IMR-90 (cell line): ENCODE results near the gene MKS1. TPM values are rescaled to one million over a fixed set of nuclear protein-coding genes. Genes with fewer than 3 reads are reported as not detected.

Experiments
- ATAC-seq: fragments of 200-7000 bp; cut with Tn5 transposase; 2 replicates; pipeline ENCODE4 v1.9.1; 2020; ENCODE audit warnings: low read depth, mild to moderate bottlenecking, moderate library complexity
- BruUV-seq: library from RNA; stranded (reverse); fragments of 400-500 nt; replicated peaks from 2 replicates; lab custom pipeline; 2021; lab: Mats Ljungman, UMichigan
- CTCF ChIA-PET: fragments of 300-600 bp; formaldehyde crosslinking; extraction: SDS; loops from one replicate; lab custom pipeline; 2021; ENCODE audit warnings: antibody characterized with exemption; lab: Yijun Ruan, JAX
- POLR2A ChIA-PET: fragments of 300-600 bp; sonication (Branson Sonifier 250); formaldehyde crosslinking; loops from one replicate; lab custom pipeline; 2022; ENCODE audit warnings: antibody characterized with exemption; ENCODE audit not compliant: unreplicated experiment; lab: Charles Lee
- DNase-seq: peaks from one replicate; pipeline ENCODE4 v3.0.0; 2013
- H2AFZ ChIP-seq: replicated peaks from 2 replicates; pipeline ENCODE3; 2013; ENCODE audit warnings: low read length, mild to moderate bottlenecking; ENCODE audit not compliant: poor library complexity
- H2AK5ac ChIP-seq: 2 replicates; pipeline ENCODE4 v1.6.1; 2013; ENCODE audit warnings: low read depth, low read length, inconsistent platforms
- H2AK9ac ChIP-seq: replicated peaks from 2 replicates; pipeline ENCODE3; 2013; ENCODE audit warnings: mild to moderate bottlenecking, low read depth, low read length, moderate library complexity; ENCODE audit not compliant: poor library complexity
- H2BK120ac ChIP-seq: 2 replicates; pipeline ENCODE4 v1.6.1; 2013; ENCODE audit warnings: low read depth, low read length, inconsistent platforms
- H2BK15ac ChIP-seq: 3 replicates; pipeline ENCODE4 v1.6.1; 2013; ENCODE audit warnings: low read depth, low read length, inconsistent platforms
- H2BK20ac ChIP-seq: 2 replicates; pipeline ENCODE4 v1.6.1; 2013; ENCODE audit warnings: low read depth, mild to moderate bottlenecking, inconsistent platforms, low read length, moderate library complexity
- H2BK5ac ChIP-seq: 2 replicates; pipeline ENCODE4 v1.6.1; 2013; ENCODE audit warnings: mild to moderate bottlenecking, low read depth, low read length, inconsistent platforms; ENCODE audit not compliant: poor library complexity, severe bottlenecking
- H3K14ac ChIP-seq: replicated peaks from 2 replicates; pipeline ENCODE4 v1.6.1; 2013; ENCODE audit warnings: low read depth, low read length, inconsistent platforms
- H3K18ac ChIP-seq: 2 replicates; pipeline ENCODE4 v1.6.1; 2013; ENCODE audit warnings: low read depth, low read length, control low read depth
- H3K23ac ChIP-seq: 2 replicates; pipeline ENCODE4 v1.6.1; 2013; ENCODE audit warnings: low read depth, low read length, inconsistent platforms
- H3K27ac ChIP-seq: 2 replicates; pipeline ENCODE4 v1.5.1; 2013; ENCODE audit warnings: mild to moderate bottlenecking, control low read depth, low read length; ENCODE audit not compliant: insufficient read depth
- H3K27me3 ChIP-seq: 2 replicates; pipeline ENCODE4 v1.6.1; 2013; ENCODE audit warnings: low read length; ENCODE audit not compliant: control insufficient read depth, insufficient read depth
- H3K36me3 ChIP-seq: 2 replicates; pipeline ENCODE4 v1.6.1; 2013; ENCODE audit warnings: low read length, mixed read lengths; ENCODE audit not compliant: control insufficient read depth, insufficient read depth
- H3K4ac ChIP-seq: 2 replicates; pipeline ENCODE4 v1.6.1; 2013; ENCODE audit warnings: low read depth, low read length, inconsistent platforms
- H3K4me1 ChIP-seq: 2 replicates; pipeline ENCODE4 v1.6.1; 2013; ENCODE audit warnings: low read length, mixed read lengths; ENCODE audit not compliant: control insufficient read depth, insufficient read depth
- H3K4me2 ChIP-seq: 2 replicates; pipeline ENCODE4 v1.6.1; 2013; ENCODE audit warnings: low read depth, mild to moderate bottlenecking, control low read depth, low read length, moderate library complexity
- H3K4me3 ChIP-seq: 2 replicates; pipeline ENCODE4 v1.5.1; 2013; ENCODE audit warnings: low read depth, mild to moderate bottlenecking, control low read depth, low read length, moderate library complexity; ENCODE audit not compliant: insufficient read depth
- H3K56ac ChIP-seq: 2 replicates; pipeline ENCODE4 v1.6.1; 2013; ENCODE audit warnings: low read length, inconsistent platforms; ENCODE audit not compliant: insufficient read depth; ENCODE audit errors: extremely low read depth
- H3K79me1 ChIP-seq, 2 experiments: 2 replicates each; pipeline ENCODE4 v1.6.1; 2013; ENCODE audit warnings: low read length in 2 of 2, inconsistent platforms in 1 of 2, low read depth in 1 of 2
- H3K9ac ChIP-seq: 2 replicates; pipeline ENCODE4 v1.6.1; 2013; ENCODE audit warnings: low read depth, low read length, control low read depth
- H3K9me1 ChIP-seq: 2 replicates; pipeline ENCODE4 v1.6.1; 2013; ENCODE audit warnings: low read length, inconsistent platforms; ENCODE audit not compliant: insufficient read depth
- H3K9me3 ChIP-seq: 2 replicates; pipeline ENCODE4 v1.6.1; 2013; ENCODE audit warnings: low read length; ENCODE audit not compliant: control insufficient read depth, insufficient read depth
- H4K20me1 ChIP-seq: 2 replicates; pipeline ENCODE4 v1.6.1; 2013; ENCODE audit warnings: low read length, inconsistent platforms; ENCODE audit not compliant: insufficient read depth
- H4K5ac ChIP-seq: 2 replicates; pipeline ENCODE4 v1.6.1; 2013; ENCODE audit warnings: mild to moderate bottlenecking, low read depth, low read length, control low read depth
- H4K8ac ChIP-seq, 2 experiments: 2 replicates each; pipeline ENCODE4 v1.6.1; 2013; ENCODE audit warnings: low read depth in 2 of 2, low read length in 2 of 2, control low read depth in 1 of 2, inconsistent platforms in 1 of 2
- H4K91ac ChIP-seq: 2 replicates; pipeline ENCODE4 v1.6.1; 2013; ENCODE audit warnings: low read depth, low read length, inconsistent platforms; ENCODE audit not compliant: insufficient read depth
- BHLHE40 ChIP-seq: fragments of 150-350 bp; IDR thresholded peaks from 2 replicates; pipeline ENCODE4 v1.6.1; 2016; ENCODE audit warnings: mild to moderate bottlenecking, low read depth, low read length
- CEBPB ChIP-seq: IDR thresholded peaks from 2 replicates; pipeline ENCODE4 v1.6.1; 2012; ENCODE audit warnings: low read depth, low read length, improper control_type of control experiment
- FOS ChIP-seq: fragments of 150-350 bp; IDR thresholded peaks from 2 replicates; pipeline ENCODE4 v1.6.1; 2016; ENCODE audit warnings: low read depth, low read length
- USF2 ChIP-seq: fragments of 150-350 bp; IDR thresholded peaks from 2 replicates; pipeline ENCODE4 v1.6.1; 2017; ENCODE audit warnings: mild to moderate bottlenecking, antibody characterized with exemption, low read length, low read depth
- WGBS, 2 experiments: methylation state at CpG; one replicate each; pipeline versions ENCODE4 v1.1.5 to v1.1.7; 2013; ENCODE audit warnings: missing lambda C conversion rate in 2 of 2; ENCODE audit not compliant: insufficient read length in 1 of 2; ENCODE audit errors: extremely low coverage in 2 of 2; 5-methylcytosine and 5-hydroxymethylcytosine counted together
- dilution Hi-C: fragments of 300-500 bp; cut with HindIII; formaldehyde crosslinking; loops from one replicate; pipeline ENCODE4 v1.14.3; 2018; ENCODE audit warnings: low sequenced_read_pairs; ENCODE audit not compliant: unreplicated experiment
- in situ Hi-C: fragments of 300-500 bp; cut with MboI; formaldehyde crosslinking; loops from 3 replicates; pipeline ENCODE4 v1.14.3; 2019; ENCODE audit warnings: low sequenced_read_pairs, inconsistent platforms, mixed read lengths
- intact Hi-C: fragments of 100-400 bp; cut with micrococcal nuclease; formaldehyde crosslinking; loops from 2 replicates; pipeline ENCODE4 v1.10.0; 2022
- polyA plus RNA-seq, 3 experiments: library from polyadenylated mRNA; depleted of rRNA; stranded (reverse); fragments of >200 nt; gene quantifications; 2 replicates each; pipeline ENCODE4 v1.2.3, GENCODE V29; 2012; ENCODE audit warnings: low replicate concordance in 1 of 3
- total RNA-seq: library from RNA; depleted of rRNA; stranded (reverse); fragments of >200 nt; gene quantifications from 2 replicates; pipeline ENCODE4 v1.2.3, GENCODE V29; 2012

Gene MKS1
- total and polyA plus RNA-seq, 2 of the 4 experiments (the other 2 are of a cell fraction): 11.5 to 13.2 TPM

- no peak overlapping the region for H3K4ac ChIP-seq
- H3K36me3 ChIP-seq: no peaks in the 10 kb centered on the region
- ChIA-PET CTCF (no interaction called here), POLR2A (no interaction called here)
- in situ Hi-C loops (no loop called here), intact Hi-C loops (no loop called here), dilution Hi-C loops (no loop called here)
- no CpG with 5 or more reads among the region's 2 CpGs for WGBS, 2 experiments
- H3K4me2 ChIP-seq: no peak overlapping the region
- H2BK5ac ChIP-seq: no peak overlapping the region
- H3K27me3 ChIP-seq: peaks cover 25% of the 10 kb centered on the region
- no peak overlapping the region for H3K14ac ChIP-seq
- H3K27ac ChIP-seq: no peak overlapping the region
- no peak overlapping the region for H2AFZ ChIP-seq
- H3K9me1 ChIP-seq: no peaks in the 10 kb centered on the region
- no peak overlapping the region for H4K8ac ChIP-seq
- H2BK15ac ChIP-seq: no peak overlapping the region
- no peak overlapping the region for H2AK9ac ChIP-seq
- no peaks in the 10 kb centered on the region for H3K79me1 ChIP-seq
- H2BK20ac ChIP-seq: no peak overlapping the region
- H2BK120ac ChIP-seq: no peak overlapping the region
- peaks cover 2% of the 10 kb centered on the region; the same call in 1 of the 2 replicates for H3K4me1 ChIP-seq
- no peak overlapping the region for H3K18ac ChIP-seq
- H2AK5ac ChIP-seq: no peak overlapping the region
- TF ChIP-seq USF2: no peak
- no peak for TF ChIP-seq FOS
- no peak for TF ChIP-seq CEBPB
- TF ChIP-seq BHLHE40: no peak
- no peak overlapping the region for H3K56ac ChIP-seq
- H4K91ac ChIP-seq: no peak overlapping the region
- DNase-seq (no peak), ATAC-seq (no peak)
- BruUV-seq: no TSS peak
- no peaks in the 10 kb centered on the region for H3K9me3 ChIP-seq
- no peak overlapping the region for H4K5ac ChIP-seq
- no peak overlapping the region for H3K9ac ChIP-seq
- no peak overlapping the region for H3K4me3 ChIP-seq
- H3K23ac ChIP-seq: no peak overlapping the region
- H4K20me1 ChIP-seq: no peaks in the 10 kb centered on the region
These were observed 60.9 kb downstream of the MKS1 start for GRCh38 chr17:58158181-58158580.
